OCI-M2 (cell line): ENCODE data around the gene RETREG1.
"Not testable (repeated sequence)": the region's sequence is repeated elsewhere in the genome, so short reads cannot be mapped to it uniquely, and the experiment has no call there.

Experiments used
- DNase-seq: peaks from one replicate; lab custom pipeline; 2025; ENCODE audit not compliant: unreplicated experiment; lab: John Stamatoyannopoulos, UW

Gene RETREG1

GRCh38 chr5:16490911-16491310 lies 125.9 kb downstream of the RETREG1 start:
- DNase-seq: no peak

- DNase-seq: no peak
Observed at GRCh38 chr5:16489322-16489791, 127.4 kb downstream of the RETREG1 start.

GRCh38 chr5:16487456-16487855 lies 129.3 kb downstream of the RETREG1 start:
- DNase-seq: no peak

DNA sequence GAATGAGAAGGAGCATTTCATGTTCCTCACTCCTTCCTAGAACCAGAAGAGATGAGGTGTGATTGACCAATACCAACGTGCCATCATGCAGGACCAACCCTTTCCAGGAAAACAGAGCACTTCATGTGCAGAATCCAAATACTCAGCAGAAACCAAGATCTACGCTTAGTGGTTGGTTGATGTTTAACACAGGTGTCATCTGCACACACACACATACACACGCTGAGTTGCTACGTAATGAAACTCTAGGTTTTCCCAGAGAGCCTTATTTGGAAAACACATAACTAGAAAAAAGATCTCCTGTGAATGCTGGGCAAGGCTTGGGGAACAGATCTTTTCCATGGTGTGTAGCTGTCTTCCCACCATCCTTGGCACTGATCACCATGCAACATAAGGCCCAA lies 130.1 kb downstream of the RETREG1 start:
- DNase-seq: no peak

GRCh38 chr5:16485656-16486055 lies 131.1 kb downstream of the RETREG1 start:
- DNase-seq: no peak

DNA sequence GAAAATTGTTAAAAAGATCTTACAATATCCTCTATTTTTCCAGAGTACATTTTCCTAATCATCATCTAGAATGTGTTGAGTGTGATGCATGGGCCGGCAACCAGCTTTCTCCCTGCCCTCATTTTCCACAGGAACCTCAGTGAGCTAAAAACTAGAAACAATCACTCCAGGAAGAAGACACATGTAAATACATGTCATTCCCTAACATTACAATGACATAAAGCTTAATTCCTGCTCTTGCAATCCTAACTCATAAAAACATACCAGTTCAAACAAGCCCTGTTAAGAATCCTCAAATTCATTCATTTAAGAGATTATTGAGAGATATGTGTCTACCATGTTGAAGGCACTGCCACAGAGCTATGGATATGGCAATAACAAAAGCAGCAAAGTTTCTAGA lies 132.7 kb downstream of the RETREG1 start:
- DNase-seq: no peak

DNA sequence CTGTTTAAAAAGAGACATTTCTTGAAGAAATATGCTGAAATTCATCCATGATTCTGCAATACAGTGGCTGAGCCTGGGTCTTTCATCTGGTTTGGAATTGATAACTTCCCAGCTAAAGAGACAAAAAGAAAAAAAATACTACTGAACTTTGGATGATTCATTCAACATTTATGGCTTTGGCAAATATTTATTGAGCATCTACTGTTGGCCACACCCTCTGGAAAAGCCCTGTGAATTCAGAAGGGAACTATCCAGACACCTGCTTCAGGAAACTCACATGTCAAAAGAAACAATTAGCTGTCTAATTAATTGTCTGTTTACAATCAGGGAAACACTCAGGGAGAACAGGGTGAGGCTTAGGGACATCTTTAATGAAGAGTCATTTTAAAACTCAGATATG lies 133.4 kb downstream of the RETREG1 start:
- DNase-seq: no peak

DNA sequence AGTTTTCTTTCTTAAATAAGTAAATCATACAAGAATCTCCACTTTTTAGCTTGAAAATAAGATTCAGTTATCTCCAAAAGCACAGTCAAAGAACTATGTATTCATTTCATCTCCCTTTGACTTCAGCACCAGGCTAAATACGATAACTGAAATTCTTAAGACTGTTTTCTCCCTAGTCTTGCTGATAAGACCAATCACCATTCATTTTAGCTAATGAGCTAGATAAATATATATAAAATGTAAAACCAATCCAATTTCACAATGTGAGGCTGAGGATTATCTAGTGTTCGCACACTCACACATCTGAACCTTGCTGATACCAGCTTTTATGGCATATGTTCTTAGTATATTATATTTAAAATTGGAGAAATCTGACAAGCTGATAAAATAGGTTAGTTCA lies 133.9 kb downstream of the RETREG1 start:
- no peak for DNase-seq

- no peak for DNase-seq
Observed at GRCh38 chr5:16480821-16481538, 135.8 kb downstream of the RETREG1 start.

GRCh38 chr5:16480144-16480543 lies 136.7 kb downstream of the RETREG1 start:
- DNase-seq: no peak

- no peak for DNase-seq
Observed at GRCh38 chr5:16477541-16477940, 139.3 kb downstream of the RETREG1 start.

GRCh38 chr5:16476417-16476816 lies 140.4 kb downstream of the RETREG1 start:
- not testable (repeated sequence) for DNase-seq

- DNase-seq: no peak
Observed at GRCh38 chr5:16471387-16471786, 145.4 kb downstream of the RETREG1 start.

DNA sequence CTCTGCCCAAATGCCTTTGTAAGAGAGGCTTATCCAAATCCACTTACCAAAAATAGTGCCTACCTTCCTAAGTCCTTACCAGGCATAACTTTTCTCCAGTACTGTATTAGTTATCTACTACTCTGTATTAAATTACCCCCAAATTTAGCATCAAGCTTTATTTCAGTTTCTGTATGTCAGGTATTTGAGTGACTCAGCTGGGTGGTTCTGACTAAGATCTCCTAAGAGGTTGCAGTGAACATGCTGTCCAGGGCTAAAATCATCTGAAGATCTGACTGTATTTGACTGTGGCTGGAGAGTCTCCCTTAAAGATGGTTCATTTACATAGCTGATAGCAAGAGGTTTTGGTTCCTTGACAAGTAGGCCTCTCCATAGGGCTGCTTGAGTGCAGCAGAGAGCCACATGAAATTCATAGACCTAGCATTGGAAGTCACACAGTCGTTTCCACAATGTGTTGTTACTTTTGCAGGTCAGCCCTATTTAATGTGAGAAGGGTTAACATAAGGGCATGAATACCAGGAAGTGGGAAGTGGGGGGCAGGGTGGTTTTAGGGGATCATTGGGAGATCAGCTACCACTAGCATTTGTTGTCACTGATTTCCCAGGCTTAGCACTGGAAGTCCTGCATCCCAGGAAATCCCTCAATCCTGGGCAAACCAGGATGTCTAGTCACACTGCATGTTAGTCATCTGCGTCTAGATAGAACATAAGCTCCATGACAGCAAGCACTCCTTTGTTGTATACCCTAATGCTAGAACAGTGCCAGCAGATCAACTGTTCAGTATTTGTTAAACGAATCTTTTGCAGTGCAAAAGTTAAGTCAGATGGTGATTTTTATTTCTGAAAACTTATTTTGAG lies 149.2 kb downstream of the RETREG1 start:
- no peak for DNase-seq

GRCh38 chr5:16465544-16466432 lies 151.0 kb downstream of the RETREG1 start, which contains the start of gene ZNF622:
Gene ZNF622 (minus strand): TSS chr5:16465800. CDS start chr5:16465665, 135 bp downstream.
- peak; percentile 21 for DNase-seq

DNA sequence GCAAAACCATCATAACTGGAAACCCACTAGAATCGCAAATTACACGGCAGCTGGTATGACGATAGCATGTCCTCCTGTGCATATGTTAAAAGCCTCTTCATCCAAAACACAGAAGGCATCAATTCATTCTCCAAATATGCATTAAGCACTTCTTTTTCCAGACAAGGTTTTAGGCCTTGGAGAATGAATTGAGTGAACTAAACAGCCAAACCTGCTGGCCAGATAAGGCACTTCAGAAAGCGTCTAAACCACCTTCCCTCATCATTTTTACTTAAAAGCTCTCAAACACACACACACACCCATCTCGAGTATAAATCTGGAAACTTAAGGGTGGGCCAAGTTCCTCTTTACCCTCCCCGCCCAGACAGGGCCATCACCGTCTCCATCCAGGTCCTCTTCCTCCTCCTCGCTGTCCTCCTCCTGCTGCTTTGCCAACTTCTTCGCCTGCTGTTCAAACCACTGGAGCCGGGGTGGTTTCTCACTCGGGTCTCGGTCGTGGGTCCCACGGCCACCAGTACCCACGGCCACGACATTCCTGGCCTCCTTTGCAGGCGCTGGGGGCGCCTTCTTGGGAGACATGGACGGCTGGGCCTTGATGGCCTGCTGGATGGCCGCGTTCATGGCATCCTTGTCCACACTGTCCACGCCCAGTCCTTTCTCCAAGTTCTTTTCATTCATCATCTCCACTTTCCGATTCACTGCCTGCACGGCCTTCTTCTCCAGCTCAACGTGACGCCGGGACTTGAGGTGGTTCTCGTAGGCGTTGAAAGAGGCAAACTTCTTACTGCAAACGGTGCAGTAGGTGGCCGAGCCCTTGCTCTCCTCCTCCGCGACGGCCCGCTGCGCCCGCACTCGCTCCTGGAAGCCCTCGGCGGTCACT lies 151.9 kb downstream of the RETREG1 start:
- no peak for DNase-seq

DNA sequence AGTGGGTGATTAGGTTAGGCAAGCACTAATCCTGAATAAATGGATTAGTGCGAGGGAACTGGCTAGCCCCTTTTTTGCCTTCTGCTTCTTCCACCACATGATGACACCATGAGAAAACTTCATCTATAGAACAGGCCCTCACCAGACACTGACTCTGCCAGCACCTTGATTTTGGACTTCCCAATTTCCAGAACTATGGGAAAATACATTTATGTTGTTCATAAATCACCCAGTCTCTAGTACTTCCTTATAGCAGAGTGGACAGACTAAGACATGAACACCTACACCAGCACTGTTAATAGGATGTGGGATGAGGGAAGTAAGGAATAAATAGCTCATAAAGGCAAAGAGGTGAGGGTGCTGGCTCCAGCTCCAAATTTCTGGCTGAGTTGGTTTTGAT lies 152.6 kb downstream of the RETREG1 start:
- no peak for DNase-seq

- no peak for DNase-seq
Observed at GRCh38 chr5:16461782-16462181, 155.0 kb downstream of the RETREG1 start.

DNA sequence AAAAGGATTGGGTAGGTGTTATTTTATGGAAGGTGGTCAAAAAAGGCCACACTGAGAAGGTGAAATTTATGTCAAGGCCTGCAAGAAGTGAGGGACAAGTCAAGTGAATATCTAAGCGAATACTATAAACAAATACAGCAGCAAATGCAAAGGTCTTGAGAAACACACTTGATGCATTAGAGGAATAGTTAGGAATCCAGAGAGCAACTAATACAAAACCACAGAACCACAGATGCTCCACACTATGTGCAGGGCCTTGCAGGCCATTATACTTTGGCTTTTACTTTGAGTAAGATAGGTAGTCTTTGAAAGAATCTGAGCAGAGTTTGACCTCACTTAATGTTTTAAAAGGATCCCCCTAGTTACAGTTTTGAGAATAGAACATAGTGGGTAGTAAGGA lies 155.8 kb downstream of the RETREG1 start:
- no peak for DNase-seq

- no peak for DNase-seq
Observed at GRCh38 chr5:16459451-16459850, 157.3 kb downstream of the RETREG1 start.
